ENCODE results near the gene CEP78. TPM values are rescaled to one million over a fixed set of nuclear protein-coding genes. Genes with fewer than 3 reads are reported as not detected.
"Not testable (repeated sequence)": the region's sequence is repeated elsewhere in the genome, so short reads cannot be mapped to it uniquely, and the experiment has no call there.

CEP78 gene
- total RNA-seq, 2 experiments from 2014 or later, result 10.5 to 12.1 TPM

GRCh38 chr9:78215706-78216105, 20.2 kb upstream of the CEP78 start:
- Histone ChIP-seq H3K4me3 (ENCODE audit: low read length) (no peak overlapping the region), H3K27me3 (ENCODE audit: control insufficient read depth in 1 of 2, insufficient read depth in 2 of 2, low read length in 2 of 2) (no peaks in the 10 kb centered on the region), H3K9me3 (ENCODE audit: control insufficient read depth in 1 of 2, insufficient read depth in 1 of 2, low read length in 2 of 2) (no peaks in the 10 kb centered on the region), H3K36me3 (ENCODE audit: insufficient read depth, low read length) (no peaks in the 10 kb centered on the region), H3K4me1 (ENCODE audit: insufficient read depth, low read length) (peaks cover 22% of the 10 kb centered on the region), H3K27ac (ENCODE audit: low read depth in 1 of 2, low read length in 2 of 2) (no peak overlapping the region)
- Mint-ChIP-seq H3K4me3 (no peak overlapping the region), H3K9me3 (no peaks in the 10 kb centered on the region), H3K36me3 (ENCODE audit: low read depth) (no peaks in the 10 kb centered on the region), H3K27me3 (no peaks in the 10 kb centered on the region), H3K27ac (no peak overlapping the region), H3K4me1 (ENCODE audit: low read depth) (peaks cover 33% of the 10 kb centered on the region)
- TF ChIP-seq CTCF (IDR thresholded peaks at IDR 0.05), result no peak
- DNase-seq (no peak), ATAC-seq (ENCODE audit: poor library complexity) (no peak)
- ChIA-PET CTCF (no interaction called here), POLR2A (interaction anchor here (1.3 to 1.9 kb wide), 2 partner anchors 15 to 22 kb away, joined by 3 to 5 read pairs; no protein-coding TSS in a partner anchor)
- intact Hi-C loops (cut with DNase I, micrococcal nuclease), result loop anchor here (2.0 to 10.0 kb wide), 3 partner anchors 371 to 761 kb away; no protein-coding TSS in a partner anchor

GRCh38 chr9:78218890-78219289, 17.0 kb upstream of the CEP78 start:
- Mint-ChIP-seq H3K36me3 (ENCODE audit: low read depth) (no peaks in the 10 kb centered on the region), H3K4me3 (no peak overlapping the region), H3K9me3 (no peaks in the 10 kb centered on the region), H3K27ac (no peak overlapping the region), H3K4me1 (ENCODE audit: low read depth) (peaks cover 1% of the 10 kb centered on the region), H3K27me3 (no peaks in the 10 kb centered on the region)
- POLR2A ChIA-PET, result no interaction called here
- DNase-seq, result no peak
- Histone ChIP-seq H3K4me3 (ENCODE audit: low read length) (no peak overlapping the region), H3K27me3 (ENCODE audit: control insufficient read depth in 1 of 2, insufficient read depth in 2 of 2, low read length in 2 of 2) (no peaks in the 10 kb centered on the region), H3K9me3 (ENCODE audit: control insufficient read depth in 1 of 2, insufficient read depth in 1 of 2, low read length in 2 of 2) (no peaks in the 10 kb centered on the region), H3K36me3 (ENCODE audit: insufficient read depth, low read length) (no peaks in the 10 kb centered on the region), H3K27ac (ENCODE audit: low read depth in 1 of 2, low read length in 2 of 2) (no peak overlapping the region), H3K4me1 (ENCODE audit: insufficient read depth, low read length) (no peaks in the 10 kb centered on the region)
- CTCF ChIA-PET, result no interaction called here
- TF ChIP-seq CTCF (IDR thresholded peaks at IDR 0.05), result no peak
- no peak for ATAC-seq (ENCODE audit: poor library complexity)
- intact Hi-C loops (cut with DNase I, micrococcal nuclease), result loop anchor here in 1 of 2 experiments (10.0 kb wide), 2 partner anchors 374 to 764 kb away; no protein-coding TSS in a partner anchor

GRCh38 chr9:78221425-78221824, 14.4 kb upstream of the CEP78 start:
- Histone ChIP-seq H3K9me3 (ENCODE audit: control insufficient read depth in 1 of 2, insufficient read depth in 1 of 2, low read length in 2 of 2) (no peaks in the 10 kb centered on the region), H3K27me3 (ENCODE audit: control insufficient read depth in 1 of 2, insufficient read depth in 2 of 2, low read length in 2 of 2) (no peaks in the 10 kb centered on the region), H3K4me3 (ENCODE audit: low read length) (no peak overlapping the region), H3K27ac (ENCODE audit: low read depth in 1 of 2, low read length in 2 of 2) (no peak overlapping the region), H3K4me1 (ENCODE audit: insufficient read depth, low read length) (no peaks in the 10 kb centered on the region), H3K36me3 (ENCODE audit: insufficient read depth, low read length) (no peaks in the 10 kb centered on the region)
- Mint-ChIP-seq H3K4me3 (no peak overlapping the region), H3K9me3 (no peaks in the 10 kb centered on the region), H3K27ac (no peak overlapping the region), H3K4me1 (ENCODE audit: low read depth) (no peaks in the 10 kb centered on the region), H3K36me3 (ENCODE audit: low read depth) (no peaks in the 10 kb centered on the region), H3K27me3 (no peaks in the 10 kb centered on the region)
- ATAC-seq (ENCODE audit: poor library complexity), result no peak
- ChIA-PET POLR2A (no interaction called here), CTCF (no interaction called here)
- intact Hi-C loops (cut with DNase I, micrococcal nuclease), result no loop called here
- no peak for DNase-seq
- TF ChIP-seq CTCF (IDR thresholded peaks at IDR 0.05), result no peak

GRCh38 chr9:78221841-78222240, 14.0 kb upstream of the CEP78 start:
- H3K9me3 ChIP-seq (ENCODE audit: control insufficient read depth in 1 of 2, insufficient read depth in 1 of 2, low read length in 2 of 2); H3K36me3 Mint-ChIP-seq (ENCODE audit: low read depth); ATAC-seq (ENCODE audit: poor library complexity); intact Hi-C loops (cut with DNase I, micrococcal nuclease); H3K27me3 Mint-ChIP-seq; H3K4me1 ChIP-seq (ENCODE audit: insufficient read depth, low read length); H3K4me3 ChIP-seq (ENCODE audit: low read length); POLR2A ChIA-PET; H3K4me1 Mint-ChIP-seq (ENCODE audit: low read depth); H3K27ac ChIP-seq (ENCODE audit: low read depth in 1 of 2, low read length in 2 of 2); H3K27ac Mint-ChIP-seq; H3K9me3 Mint-ChIP-seq; H3K27me3 ChIP-seq (ENCODE audit: control insufficient read depth in 1 of 2, insufficient read depth in 2 of 2, low read length in 2 of 2); CTCF ChIA-PET; DNase-seq; H3K4me3 Mint-ChIP-seq; H3K36me3 ChIP-seq (ENCODE audit: insufficient read depth, low read length): not testable (repeated sequence)
